ENCODE results near the gene SMYD1. TPM values are rescaled to one million over a fixed set of nuclear protein-coding genes. Genes with fewer than 3 reads are reported as not detected.

The SMYD1 gene
- total and polyA plus RNA-seq, 2 donors (not counting 3 experiments of a cell fraction or from before 2014, with no cell fraction given): not detected

GRCh38 chr2:88131999-88132368 lies 64.4 kb downstream of the SMYD1 start:
- no peaks in the 10 kb centered on the region for H3K36me3 ChIP-seq (ENCODE audit: control insufficient read depth in 2 of 2, extremely low read depth in 1 of 2, insufficient read depth in 2 of 2, low read length in 2 of 2)
- H3K9me3 ChIP-seq (replicated peaks; ENCODE audit: control insufficient read depth, insufficient read depth, low read length): no peaks in the 10 kb centered on the region
- H3K9ac ChIP-seq (replicated peaks; ENCODE audit: extremely low read depth, insufficient read depth, low read length): no peak overlapping the region
- DNase-seq (ENCODE audit: low read depth, low spot score): no peak
- no peak overlapping the region for H3K4me2 ChIP-seq (ENCODE audit: insufficient read depth, low read length)
- CTCF ChIA-PET: no interaction called here
- no peak overlapping the region for H3K27ac ChIP-seq (ENCODE audit: insufficient read depth, low read depth, low read length)
- no TSS peak for BruUV-seq (replicated peaks)
- no peak overlapping the region for H2AFZ ChIP-seq (ENCODE audit: low read depth, low read length)
- dilution Hi-C loops (cut with MboI; ENCODE audit: extremely low pct_ligation_motif_present, low sequenced_read_pairs): no loop called here
- no peak overlapping the region for H3K4me3 ChIP-seq (replicated peaks in 1 of 3; ENCODE audit: insufficient read depth in 1 of 3, low read depth in 1 of 3, low read length in 3 of 3)
- intact Hi-C loops (cut with micrococcal nuclease): no loop called here
- TF ChIP-seq POLR2AphosphoS5 (IDR thresholded peaks at IDR 0.05; ENCODE audit: insufficient read depth, low read depth, low read length): no peak
- TF ChIP-seq MYC (IDR thresholded peaks at IDR 0.05; ENCODE audit: low read depth, low read length): no peak
- no peak for TF ChIP-seq CTCF (IDR thresholded peaks at IDR 0.05; ENCODE audit: extremely low read depth in 1 of 2, insufficient read depth in 1 of 2, low read depth in 1 of 2, low read length in 2 of 2)
- no peak for TF ChIP-seq POLR2A (IDR thresholded peaks at IDR 0.05; ENCODE audit: low read depth, low read length)
- TF ChIP-seq MAX (IDR thresholded peaks at IDR 0.05; ENCODE audit: insufficient read depth, insufficient read length): no peak
- no peak for TF ChIP-seq FOS (IDR thresholded peaks at IDR 0.05; ENCODE audit: borderline replicate concordance, insufficient read depth, low read length)
- H3K4me1 ChIP-seq (ENCODE audit: control insufficient read depth, extremely low read depth, insufficient read depth, low read length): no peaks in the 10 kb centered on the region
- H4K20me1 ChIP-seq (replicated peaks; ENCODE audit: control insufficient read depth, extremely low read depth, insufficient read depth, low read length): no peaks in the 10 kb centered on the region
- H3K79me2 ChIP-seq (ENCODE audit: control insufficient read depth, insufficient read depth, low read length): no peaks in the 10 kb centered on the region
- H3K9me1 ChIP-seq (replicated peaks; ENCODE audit: control insufficient read depth, extremely low read depth, insufficient read depth, low read length): no peaks in the 10 kb centered on the region
- FAIRE-seq: no peak
- POLR2A ChIA-PET: no interaction called here
- no peaks in the 10 kb centered on the region for H3K27me3 ChIP-seq (ENCODE audit: control insufficient read depth in 2 of 2, insufficient read depth in 2 of 2, low read length in 2 of 2)

GRCh38 chr2:88133875-88134274 lies 66.2 kb downstream of the SMYD1 start:
- DNase-seq (ENCODE audit: low read depth, low spot score) (no peak), FAIRE-seq (no peak)
- Histone ChIP-seq H3K4me1 (ENCODE audit: control insufficient read depth, extremely low read depth, insufficient read depth, low read length) (no peaks in the 10 kb centered on the region), H3K4me2 (ENCODE audit: insufficient read depth, low read length) (no peak overlapping the region), H3K9ac (replicated peaks; ENCODE audit: extremely low read depth, insufficient read depth, low read length) (no peak overlapping the region), H3K36me3 (ENCODE audit: control insufficient read depth in 2 of 2, extremely low read depth in 1 of 2, insufficient read depth in 2 of 2, low read length in 2 of 2) (no peaks in the 10 kb centered on the region), H3K27me3 (ENCODE audit: control insufficient read depth in 2 of 2, insufficient read depth in 2 of 2, low read length in 2 of 2) (no peaks in the 10 kb centered on the region), H3K27ac (ENCODE audit: insufficient read depth, low read depth, low read length) (no peak overlapping the region), H2AFZ (ENCODE audit: low read depth, low read length) (no peak overlapping the region), H3K79me2 (ENCODE audit: control insufficient read depth, insufficient read depth, low read length) (no peaks in the 10 kb centered on the region), H3K9me1 (replicated peaks; ENCODE audit: control insufficient read depth, extremely low read depth, insufficient read depth, low read length) (no peaks in the 10 kb centered on the region), H3K4me3 (replicated peaks in 1 of 3; ENCODE audit: insufficient read depth in 1 of 3, low read depth in 1 of 3, low read length in 3 of 3) (no peak overlapping the region), H4K20me1 (replicated peaks; ENCODE audit: control insufficient read depth, extremely low read depth, insufficient read depth, low read length) (no peaks in the 10 kb centered on the region), H3K9me3 (replicated peaks; ENCODE audit: control insufficient read depth, insufficient read depth, low read length) (no peaks in the 10 kb centered on the region)
- BruUV-seq (replicated peaks): no TSS peak
- intact Hi-C loops (cut with micrococcal nuclease) (no loop called here), dilution Hi-C loops (cut with MboI; ENCODE audit: extremely low pct_ligation_motif_present, low sequenced_read_pairs) (no loop called here)
- CTCF ChIA-PET: no interaction called here
- POLR2A ChIA-PET: no interaction called here
- TF ChIP-seq CTCF (IDR thresholded peaks at IDR 0.05; ENCODE audit: extremely low read depth in 1 of 2, insufficient read depth in 1 of 2, low read depth in 1 of 2, low read length in 2 of 2): no peak
- no peak for TF ChIP-seq POLR2AphosphoS5 (IDR thresholded peaks at IDR 0.05; ENCODE audit: insufficient read depth, low read depth, low read length)
- no peak for TF ChIP-seq POLR2A (IDR thresholded peaks at IDR 0.05; ENCODE audit: low read depth, low read length)
- TF ChIP-seq FOS (IDR thresholded peaks at IDR 0.05; ENCODE audit: borderline replicate concordance, insufficient read depth, low read length): no peak
- no peak for TF ChIP-seq GATA2 (IDR thresholded peaks at IDR 0.05; ENCODE audit: insufficient read depth, insufficient read length, low read depth, low read length)
- TF ChIP-seq MAX (IDR thresholded peaks at IDR 0.05; ENCODE audit: insufficient read depth, insufficient read length): no peak
- no peak for TF ChIP-seq EZH2 (IDR thresholded peaks at IDR 0.05; ENCODE audit: borderline replicate concordance, low read depth, low read length, severe bottlenecking)
- TF ChIP-seq JUN (IDR thresholded peaks at IDR 0.05; ENCODE audit: borderline replicate concordance, insufficient read depth, insufficient read length, low read depth): no peak
- TF ChIP-seq MYC (IDR thresholded peaks at IDR 0.05; ENCODE audit: low read depth, low read length): no peak
